ENCODE data around the gene NCS1.

Gene NCS1

GRCh38 chr9:130240410-130241197 lies 68.4 kb downstream of the NCS1 start:
- Histone ChIP-seq H3K27ac (peak overlapping the region in 7 of 11 experiments; percentile 14 to 71 (median 48); a peak in 12 of 22 replicates), H3K4me1 (peaks cover 34 to 56% (median 48%) of the 10 kb centered on the region in 10 experiments), H4K20me1 (peaks cover 0 to 2% (median 0%) of the 10 kb centered on the region in 11 experiments; a peak in 3 of 22 replicates), H3K27me3 (no peaks in the 10 kb centered on the region), H3K4me2 (peak overlapping the region; percentile 19 to 95 (median 40); a peak in 20 of 22 replicates), H3K4me3 (0 out of 20 replicates have a peak overlapping the region, but pooled peaks of 1 of the 10 experiments have one; percentile 4), H3K9me3 (replicated peaks in 1 of 11) (no peaks in the 10 kb centered on the region), H3K36me3 (peaks cover 0 to 1% (median 0%) of the 10 kb centered on the region in 11 experiments; a peak in 2 of 22 replicates), H3K9ac (peak overlapping the region in 2 of 11 experiments; percentile 30 to 50; a peak in 2 of 22 replicates)
- TF ChIP-seq Cebpa-rat (IDR thresholded peaks at IDR 0.05) = no peak

GRCh38 chr9:130241198-130241535 lies 69.0 kb downstream of the NCS1 start:
- Histone ChIP-seq H3K4me3 (no peak overlapping the region), H3K27me3 (no peaks in the 10 kb centered on the region), H3K36me3 (no peaks in the 10 kb centered on the region), H4K20me1 (no peaks in the 10 kb centered on the region; a peak in 1 of 22 replicates), H3K9me3 (replicated peaks in 1 of 11) (no peaks in the 10 kb centered on the region), H3K4me1 (peaks cover 29 to 50% (median 42%) of the 10 kb centered on the region in 10 experiments), H3K27ac (peak overlapping the region in 6 of 11 experiments; percentile 14 to 71 (median 46); a peak in 7 of 22 replicates), H3K9ac (no peak overlapping the region), H3K4me2 (peak overlapping the region; percentile 19 to 95 (median 40); a peak in 20 of 22 replicates)
- no peak for TF ChIP-seq Cebpa-rat (IDR thresholded peaks at IDR 0.05)

- H3K36me3 ChIP-seq = no peaks in the 10 kb centered on the region
- H3K4me1 ChIP-seq = peaks cover 16 to 37% (median 31%) of the 10 kb centered on the region in 10 experiments; a peak in 19 of 20 replicates
- H3K9me3 ChIP-seq (replicated peaks in 1 of 11) = no peaks in the 10 kb centered on the region
- H3K4me3 ChIP-seq = no peak overlapping the region
- TF ChIP-seq Cebpa-rat (IDR thresholded peaks at IDR 0.05) = no peak
- no peaks in the 10 kb centered on the region for H3K27me3 ChIP-seq
- H3K27ac ChIP-seq = no peak overlapping the region
- no peaks in the 10 kb centered on the region for H4K20me1 ChIP-seq
- H3K4me2 ChIP-seq = peak overlapping the region in 4 of 11 experiments; percentile 2 to 33 (median 22); a peak in 2 of 22 replicates
- H3K9ac ChIP-seq = no peak overlapping the region
Measured at GRCh38 chr9:130242270-130243014, 70.2 kb downstream of the NCS1 start.

GRCh38 chr9:130243015-130243881 lies 71.0 kb downstream of the NCS1 start:
- H3K4me3 ChIP-seq = no peak overlapping the region
- H3K9ac ChIP-seq = no peak overlapping the region
- no peaks in the 10 kb centered on the region for H3K9me3 ChIP-seq (replicated peaks in 1 of 11)
- no peak overlapping the region for H3K27ac ChIP-seq
- H3K27me3 ChIP-seq = no peaks in the 10 kb centered on the region
- H4K20me1 ChIP-seq = no peaks in the 10 kb centered on the region
- TF ChIP-seq Cebpa-rat (IDR thresholded peaks at IDR 0.05) = no peak
- H3K4me2 ChIP-seq = peak overlapping the region in 5 of 11 experiments; percentile 2 to 33 (median 31); a peak in 8 of 22 replicates
- H3K36me3 ChIP-seq = no peaks in the 10 kb centered on the region
- H3K4me1 ChIP-seq = peaks cover 8 to 29% (median 24%) of the 10 kb centered on the region in 10 experiments; a peak in 19 of 20 replicates

GRCh38 chr9:130243882-130244170 lies 71.6 kb downstream of the NCS1 start:
- Histone ChIP-seq H3K27ac (no peak overlapping the region), H3K4me1 (peaks cover 7 to 27% (median 22%) of the 10 kb centered on the region in 10 experiments; a peak in 19 of 20 replicates), H3K4me2 (no peak overlapping the region), H3K9ac (no peak overlapping the region), H3K9me3 (replicated peaks in 1 of 11) (no peaks in the 10 kb centered on the region), H3K4me3 (no peak overlapping the region), H3K36me3 (no peaks in the 10 kb centered on the region), H3K27me3 (no peaks in the 10 kb centered on the region), H4K20me1 (no peaks in the 10 kb centered on the region)
- TF ChIP-seq Cebpa-rat (IDR thresholded peaks at IDR 0.05) = no peak

GRCh38 chr9:130244548-130245165 lies 72.5 kb downstream of the NCS1 start:
- H3K27me3 ChIP-seq = no peaks in the 10 kb centered on the region
- TF ChIP-seq Cebpa-rat (IDR thresholded peaks at IDR 0.05) = no peak
- H3K4me2 ChIP-seq = no peak overlapping the region
- H3K36me3 ChIP-seq = no peaks in the 10 kb centered on the region
- H3K9me3 ChIP-seq (replicated peaks in 1 of 11) = no peaks in the 10 kb centered on the region
- H3K9ac ChIP-seq = no peak overlapping the region
- no peak overlapping the region for H3K27ac ChIP-seq
- H3K4me3 ChIP-seq = no peak overlapping the region
- peaks cover 7 to 19% (median 18%) of the 10 kb centered on the region in 10 experiments; a peak in 19 of 20 replicates for H3K4me1 ChIP-seq
- H4K20me1 ChIP-seq = no peaks in the 10 kb centered on the region

- Histone ChIP-seq H4K20me1 (no peaks in the 10 kb centered on the region), H3K4me2 (no peak overlapping the region), H3K9ac (no peak overlapping the region), H3K9me3 (replicated peaks in 1 of 11) (no peaks in the 10 kb centered on the region), H3K4me3 (no peak overlapping the region), H3K27me3 (no peaks in the 10 kb centered on the region), H3K27ac (no peak overlapping the region), H3K36me3 (no peaks in the 10 kb centered on the region), H3K4me1 (peaks cover 7 to 11% (median 10%) of the 10 kb centered on the region in 10 experiments; a peak in 17 of 20 replicates)
- no peak for TF ChIP-seq Cebpa-rat (IDR thresholded peaks at IDR 0.05)
Measured at GRCh38 chr9:130245474-130245873, 73.3 kb downstream of the NCS1 start.

- H3K4me1 ChIP-seq = peaks cover 2 to 5% (median 4%) of the 10 kb centered on the region in 10 experiments; a peak in 15 of 20 replicates
- peaks cover 0 to 5% (median 0%) of the 10 kb centered on the region in 11 experiments; a peak in 3 of 22 replicates for H3K9me3 ChIP-seq (replicated peaks in 1 of 11)
- TF ChIP-seq Cebpa-rat (IDR thresholded peaks at IDR 0.05) = no peak
Measured at GRCh38 chr9:130246126-130246525, 73.9 kb downstream of the NCS1 start.

More at GRCh38 chr9:130246126-130246525, 73.9 kb downstream of the NCS1 start:
- Histone ChIP-seq H3K4me3 (no peak overlapping the region), H4K20me1 (no peaks in the 10 kb centered on the region), H3K27me3 (no peaks in the 10 kb centered on the region), H3K36me3 (no peaks in the 10 kb centered on the region), H3K4me2 (no peak overlapping the region), H3K27ac (no peak overlapping the region), H3K9ac (no peak overlapping the region)
